BE2C (cell line): ENCODE results near the gene EPS8L2.
A peak's percentile ranks its signal among the peaks of the same experiment; 100 is the strongest.

ENCODE experiments used
- DNase-seq: peaks from one replicate; pipeline ENCODE4 v3.0.0-alpha.2; 2020
- H3K27me3 ChIP-seq: fragments of 250-450 bp; sonication (Bioruptor Pico); 2 replicates; pipeline ENCODE4 v1.5.1; 2020; ENCODE audit warnings: mild to moderate bottlenecking
- H3K36me3 ChIP-seq: fragments of 250-450 bp; sonication (Bioruptor Pico); 2 replicates; pipeline ENCODE4 v1.5.1; 2020; ENCODE audit warnings: mild to moderate bottlenecking
- H3K4me1 ChIP-seq: fragments of 250-450 bp; sonication (Bioruptor Pico); 2 replicates; pipeline ENCODE4 v1.5.1; 2020
- H3K4me3 ChIP-seq: 2 replicates; pipeline ENCODE4 v1.5.1; 2011; ENCODE audit warnings: low read depth, low read length
- H3K9me3 ChIP-seq: fragments of 250-450 bp; sonication (Bioruptor Pico); 2 replicates; pipeline ENCODE4 v1.5.1; 2020
- CTCF ChIP-seq: IDR thresholded peaks from 2 replicates; pipeline ENCODE4 v1.5.1; 2012; ENCODE audit warnings: mild to moderate bottlenecking, low read depth, low read length

Gene EPS8L2

GRCh38 chr11:691710-692590 lies 14.1 kb upstream of the EPS8L2 start:
- Histone ChIP-seq H3K9me3 (no peaks in the 10 kb centered on the region), H3K27me3 (no peaks in the 10 kb centered on the region), H3K4me1 (no peaks in the 10 kb centered on the region), H3K4me3 (no peak overlapping the region), H3K36me3 (no peaks in the 10 kb centered on the region; the same call in 1 of the 2 replicates)
- TF ChIP-seq CTCF, result no peak
- DNase-seq, result no peak

GRCh38 chr11:692824-693414 lies 13.1 kb upstream of the EPS8L2 start:
- DNase-seq, result no peak
- Histone ChIP-seq H3K4me1 (no peaks in the 10 kb centered on the region), H3K9me3 (no peaks in the 10 kb centered on the region), H3K27me3 (no peaks in the 10 kb centered on the region), H3K4me3 (no peak overlapping the region), H3K36me3 (no peaks in the 10 kb centered on the region; the same call in 1 of the 2 replicates)
- no peak for TF ChIP-seq CTCF

- no peak for TF ChIP-seq CTCF
- no peaks in the 10 kb centered on the region for H3K4me1 ChIP-seq
- DNase-seq, result no peak
- H3K27me3 ChIP-seq, result no peaks in the 10 kb centered on the region
- H3K36me3 ChIP-seq, result no peaks in the 10 kb centered on the region; the same call in 1 of the 2 replicates
- H3K4me3 ChIP-seq, result peak overlapping the region; percentile 41
- H3K9me3 ChIP-seq, result no peaks in the 10 kb centered on the region
Observed at GRCh38 chr11:693415-693831, 12.6 kb upstream of the EPS8L2 start.

GRCh38 chr11:693887-694562 lies 12.0 kb upstream of the EPS8L2 start:
- H3K4me3 ChIP-seq, result peak overlapping the region; percentile 41
- no peaks in the 10 kb centered on the region for H3K4me1 ChIP-seq
- TF ChIP-seq CTCF, result no peak
- H3K36me3 ChIP-seq, result no peaks in the 10 kb centered on the region
- H3K9me3 ChIP-seq, result no peaks in the 10 kb centered on the region
- no peaks in the 10 kb centered on the region for H3K27me3 ChIP-seq
- no peak for DNase-seq

- no peaks in the 10 kb centered on the region for H3K4me1 ChIP-seq
- no peak for TF ChIP-seq CTCF
- no peaks in the 10 kb centered on the region for H3K9me3 ChIP-seq
- peak within 1 kb of the TSS; percentile 74 for H3K4me3 ChIP-seq
- peak; percentile 96 for DNase-seq
- H3K27me3 ChIP-seq, result no peaks in the 10 kb centered on the region
- no peaks in the 10 kb centered on the region for H3K36me3 ChIP-seq
Observed at GRCh38 chr11:694563-695287, 11.3 kb upstream of the EPS8L2 start, which contains the start of gene DEAF1. Gene DEAF1 (minus strand): TSS chr11:695222. CDS start chr11:695047, 175 bp downstream.
